LoVo (cell line): ENCODE results near the gene INPPL1.

Source experiments
- DNase-seq: peaks from one replicate; pipeline ENCODE4 v3.0.0-alpha.2; 2016; ENCODE audit warnings: low spot score

INPPL1 gene

GRCh38 chr11:72218251-72218745 lies 6.3 kb upstream of the INPPL1 start:
- no peak for DNase-seq

- no peak for DNase-seq
Measured at GRCh38 chr11:72220696-72221363, 3.7 kb upstream of the INPPL1 start.

- no peak for DNase-seq
Measured at GRCh38 chr11:72221386-72222075, 3.0 kb upstream of the INPPL1 start.

- DNase-seq: no peak
Measured at GRCh38 chr11:72222106-72222891, 2.3 kb upstream of the INPPL1 start.

GRCh38 chr11:72222907-72223614 lies 1.5 kb upstream of the INPPL1 start:
- DNase-seq: peak; percentile 93

- peak; percentile 72 for DNase-seq
Measured at GRCh38 chr11:72223615-72224563, 678 bp upstream of the INPPL1 start.

GRCh38 chr11:72225411-72225951 lies 914 bp downstream of the INPPL1 start:
- no peak for DNase-seq

GRCh38 chr11:72226701-72227100 lies 2.1 kb downstream of the INPPL1 start:
- no peak for DNase-seq

- no peak for DNase-seq
Measured at GRCh38 chr11:72227316-72228228, 3.0 kb downstream of the INPPL1 start.

GRCh38 chr11:72228229-72228843 lies 3.8 kb downstream of the INPPL1 start:
- DNase-seq: no peak

GRCh38 chr11:72228844-72229231 lies 4.3 kb downstream of the INPPL1 start:
- no peak for DNase-seq

GRCh38 chr11:72229336-72229924 lies 4.9 kb downstream of the INPPL1 start:
- no peak for DNase-seq

- DNase-seq: no peak
Measured at GRCh38 chr11:72229925-72230763, 5.6 kb downstream of the INPPL1 start.

- DNase-seq: no peak
Measured at GRCh38 chr11:72230764-72231365, 6.3 kb downstream of the INPPL1 start.

- no peak for DNase-seq
Measured at GRCh38 chr11:72231396-72232259, 7.1 kb downstream of the INPPL1 start.

GRCh38 chr11:72232260-72233055 lies 7.9 kb downstream of the INPPL1 start:
- DNase-seq: no peak
